ENCODE measurements around the gene GBA3.

DNA sequence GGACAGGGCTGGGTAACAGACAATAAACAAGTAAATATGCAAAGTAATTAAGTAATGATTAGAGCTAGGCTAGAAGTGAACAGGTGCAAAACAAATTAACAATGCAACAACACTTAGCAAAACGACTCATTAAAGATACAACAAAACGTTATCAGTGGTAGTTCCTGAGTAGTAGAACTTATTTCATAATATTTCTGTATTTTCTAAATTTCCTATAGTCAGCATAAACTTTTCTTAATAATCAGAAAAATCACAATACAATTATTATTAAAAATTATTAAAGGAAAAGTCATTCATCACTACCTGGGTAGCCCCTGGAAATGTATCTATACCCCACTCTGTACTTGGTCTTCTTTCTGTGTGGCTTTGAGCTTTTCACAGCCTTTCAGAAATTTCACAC, 166.6 kb downstream of the GBA3 start:
- TF ChIP-seq, protein P1, sequence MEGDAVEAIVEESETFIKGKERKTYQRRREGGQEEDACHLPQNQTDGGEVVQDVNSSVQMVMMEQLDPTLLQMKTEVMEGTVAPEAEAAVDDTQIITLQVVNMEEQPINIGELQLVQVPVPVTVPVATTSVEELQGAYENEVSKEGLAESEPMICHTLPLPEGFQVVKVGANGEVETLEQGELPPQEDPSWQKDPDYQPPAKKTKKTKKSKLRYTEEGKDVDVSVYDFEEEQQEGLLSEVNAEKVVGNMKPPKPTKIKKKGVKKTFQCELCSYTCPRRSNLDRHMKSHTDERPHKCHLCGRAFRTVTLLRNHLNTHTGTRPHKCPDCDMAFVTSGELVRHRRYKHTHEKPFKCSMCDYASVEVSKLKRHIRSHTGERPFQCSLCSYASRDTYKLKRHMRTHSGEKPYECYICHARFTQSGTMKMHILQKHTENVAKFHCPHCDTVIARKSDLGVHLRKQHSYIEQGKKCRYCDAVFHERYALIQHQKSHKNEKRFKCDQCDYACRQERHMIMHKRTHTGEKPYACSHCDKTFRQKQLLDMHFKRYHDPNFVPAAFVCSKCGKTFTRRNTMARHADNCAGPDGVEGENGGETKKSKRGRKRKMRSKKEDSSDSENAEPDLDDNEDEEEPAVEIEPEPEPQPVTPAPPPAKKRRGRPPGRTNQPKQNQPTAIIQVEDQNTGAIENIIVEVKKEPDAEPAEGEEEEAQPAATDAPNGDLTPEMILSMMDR (IDR thresholded peaks at IDR 0.05) = no peak
- TF ChIP-seq POLR2A (IDR thresholded peaks at IDR 0.05) (no peak), EP300 (IDR thresholded peaks at IDR 0.05) (no peak), POLR2AphosphoS5 (IDR thresholded peaks at IDR 0.05) (no peak)
